DOHH2 (cell line): Measurements from ENCODE around the gene TMEM30B.
"Not testable (repeated sequence)": the region's sequence is repeated elsewhere in the genome, so short reads cannot be mapped to it uniquely, and the experiment has no call there.

Source experiments
- H3F3A ChIP-seq: fragments of 200-600 bp; sonication (generic), shearing (Covaris generic); 2 replicates; pipeline ENCODE4 v1.6.0; 2016; ENCODE audit warnings: antibody characterized with exemption, mild to moderate bottlenecking; ENCODE audit not compliant: control insufficient read depth, insufficient read depth
- H3K27ac ChIP-seq: fragments of 200-600 bp; sonication (generic); 2 replicates; pipeline ENCODE4 v1.5.1; 2014; ENCODE audit warnings: low read depth, mild to moderate bottlenecking, low read length, moderate library complexity
- H3K27me3 ChIP-seq: fragments of 200-600 bp; sonication (generic); 2 replicates; pipeline ENCODE4 v1.6.1; 2014; ENCODE audit warnings: mild to moderate bottlenecking, low read length, mixed read lengths; ENCODE audit not compliant: control insufficient read depth
- H3K36me3 ChIP-seq: fragments of 200-600 bp; sonication (generic); 2 replicates; pipeline ENCODE4 v1.6.1; 2014; ENCODE audit warnings: mild to moderate bottlenecking, low read length, moderate library complexity, mixed read lengths; ENCODE audit not compliant: control insufficient read depth
- H3K4me1 ChIP-seq: fragments of 200-600 bp; sonication (generic); 2 replicates; pipeline ENCODE4 v1.6.1; 2014; ENCODE audit warnings: mild to moderate bottlenecking, low read length, mixed read lengths; ENCODE audit not compliant: control insufficient read depth
- H3K4me2 ChIP-seq: fragments of 200-600 bp; sonication (generic); 2 replicates; pipeline ENCODE4 v1.6.0; 2014; ENCODE audit warnings: mild to moderate bottlenecking, low read length, moderate library complexity
- H3K4me3 ChIP-seq: fragments of 200-600 bp; sonication (generic); 2 replicates; pipeline ENCODE4 v1.5.1; 2014; ENCODE audit warnings: mild to moderate bottlenecking, low read length, mixed read lengths
- H3K79me2 ChIP-seq: fragments of 200-600 bp; sonication (generic); 2 replicates; pipeline ENCODE4 v1.6.1; 2014; ENCODE audit warnings: mild to moderate bottlenecking, low read length, mixed read lengths; ENCODE audit not compliant: control insufficient read depth
- H3K9me2 ChIP-seq: fragments of 200-600 bp; sonication (generic); replicated peaks from 2 replicates; pipeline ENCODE4 v1.6.1; 2014; ENCODE audit warnings: mild to moderate bottlenecking, low read length, mixed read lengths; ENCODE audit not compliant: control insufficient read depth
- H3K9me3 ChIP-seq: fragments of 200-600 bp; sonication (generic); 2 replicates; pipeline ENCODE4 v1.6.1; 2014; ENCODE audit warnings: antibody characterized with exemption, low read length, mixed read lengths; ENCODE audit not compliant: control insufficient read depth, insufficient read depth
- H4K20me1 ChIP-seq: fragments of 200-600 bp; sonication (generic); 2 replicates; pipeline ENCODE4 v1.6.0; 2014; ENCODE audit warnings: low read depth, mild to moderate bottlenecking, antibody characterized with exemption, low read length, moderate library complexity; ENCODE audit not compliant: control insufficient read depth, insufficient read depth
- EZH2phosphoT487 ChIP-seq: fragments of 200-600 bp; sonication (generic); IDR thresholded peaks from 2 replicates; pipeline ENCODE4 v1.6.1; 2017; ENCODE audit warnings: borderline replicate concordance, mild to moderate bottlenecking, antibody characterized with exemption, low read length, moderate library complexity, mixed read lengths
- TF ChIP-seq, protein P1 (sequence below): fragments of 200-600 bp; sonication (generic); IDR thresholded peaks from one replicate; pipeline ENCODE4 v1.5.1; 2014; ENCODE audit warnings: antibody characterized with exemption, mild to moderate bottlenecking, low read depth, low read length; ENCODE audit not compliant: poor library complexity, severe bottlenecking

The TMEM30B gene

DNA sequence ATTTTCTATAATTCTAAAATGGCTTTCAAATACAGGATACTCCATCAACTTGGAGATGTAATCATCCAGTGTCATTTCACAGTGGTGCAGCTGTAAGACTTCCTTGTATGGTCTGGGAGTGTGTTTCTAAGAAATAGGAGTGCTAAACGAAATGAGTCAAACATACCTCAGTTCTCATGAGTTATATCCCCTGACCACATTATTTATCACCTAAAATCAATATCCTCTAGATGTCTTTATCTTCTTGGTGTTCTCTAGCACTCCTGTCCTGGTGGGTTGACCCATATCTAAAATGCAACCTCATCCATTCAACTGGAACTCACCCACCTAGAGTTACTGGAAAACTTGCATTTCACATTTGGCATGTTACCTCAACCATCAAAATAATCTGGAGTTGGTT is 33.2 kb downstream of the TMEM30B start:
- no peak overlapping the region for H3K4me2 ChIP-seq
- H3K36me3 ChIP-seq, result no peaks in the 10 kb centered on the region
- TF ChIP-seq, protein P1, sequence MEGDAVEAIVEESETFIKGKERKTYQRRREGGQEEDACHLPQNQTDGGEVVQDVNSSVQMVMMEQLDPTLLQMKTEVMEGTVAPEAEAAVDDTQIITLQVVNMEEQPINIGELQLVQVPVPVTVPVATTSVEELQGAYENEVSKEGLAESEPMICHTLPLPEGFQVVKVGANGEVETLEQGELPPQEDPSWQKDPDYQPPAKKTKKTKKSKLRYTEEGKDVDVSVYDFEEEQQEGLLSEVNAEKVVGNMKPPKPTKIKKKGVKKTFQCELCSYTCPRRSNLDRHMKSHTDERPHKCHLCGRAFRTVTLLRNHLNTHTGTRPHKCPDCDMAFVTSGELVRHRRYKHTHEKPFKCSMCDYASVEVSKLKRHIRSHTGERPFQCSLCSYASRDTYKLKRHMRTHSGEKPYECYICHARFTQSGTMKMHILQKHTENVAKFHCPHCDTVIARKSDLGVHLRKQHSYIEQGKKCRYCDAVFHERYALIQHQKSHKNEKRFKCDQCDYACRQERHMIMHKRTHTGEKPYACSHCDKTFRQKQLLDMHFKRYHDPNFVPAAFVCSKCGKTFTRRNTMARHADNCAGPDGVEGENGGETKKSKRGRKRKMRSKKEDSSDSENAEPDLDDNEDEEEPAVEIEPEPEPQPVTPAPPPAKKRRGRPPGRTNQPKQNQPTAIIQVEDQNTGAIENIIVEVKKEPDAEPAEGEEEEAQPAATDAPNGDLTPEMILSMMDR, result no peak
- no peak for TF ChIP-seq EZH2phosphoT487
- H3K9me3 ChIP-seq, result no peaks in the 10 kb centered on the region
- no peak overlapping the region for H3K4me3 ChIP-seq
- H3K79me2 ChIP-seq, result no peaks in the 10 kb centered on the region
- H3K9me2 ChIP-seq, result no peaks in the 10 kb centered on the region
- H3F3A ChIP-seq, result no peaks in the 10 kb centered on the region
- peaks cover 8% of the 10 kb centered on the region for H3K4me1 ChIP-seq
- H3K27ac ChIP-seq, result no peak overlapping the region
- no peaks in the 10 kb centered on the region for H4K20me1 ChIP-seq
- no peaks in the 10 kb centered on the region for H3K27me3 ChIP-seq

DNA sequence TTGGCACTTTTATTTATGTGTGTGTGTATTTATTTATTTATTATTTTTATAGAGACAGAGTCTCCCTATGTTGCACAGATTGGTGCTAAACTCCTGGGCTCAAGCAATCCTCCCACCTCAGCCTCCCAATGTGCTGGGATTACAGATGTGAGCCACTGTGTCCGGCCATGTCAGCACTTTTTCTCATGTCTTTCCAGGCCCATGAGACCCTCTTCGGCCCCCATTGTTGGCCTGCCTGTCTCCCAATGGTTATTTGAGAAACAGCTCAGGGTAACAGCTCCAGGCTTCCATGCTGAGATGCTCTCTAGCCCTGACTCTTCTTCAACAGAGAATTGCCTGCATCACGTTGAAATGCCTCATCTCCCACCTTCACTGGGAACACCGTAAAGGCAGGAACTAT is 34.4 kb downstream of the TMEM30B start:
- Histone ChIP-seq H3K4me1 (no peaks in the 10 kb centered on the region), H3K27me3 (no peaks in the 10 kb centered on the region), H3K4me3 (no peak overlapping the region), H3F3A (no peaks in the 10 kb centered on the region), H3K9me2 (no peaks in the 10 kb centered on the region), H3K27ac (no peak overlapping the region), H3K4me2 (no peak overlapping the region), H4K20me1 (no peaks in the 10 kb centered on the region), H3K36me3 (no peaks in the 10 kb centered on the region), H3K9me3 (0 out of 2 replicates have a peak, but pooled peaks cover under 1% of the 10 kb centered on the region), H3K79me2 (no peaks in the 10 kb centered on the region)
- TF ChIP-seq EZH2phosphoT487, result no peak
- TF ChIP-seq, protein P1, result no peak

DNA sequence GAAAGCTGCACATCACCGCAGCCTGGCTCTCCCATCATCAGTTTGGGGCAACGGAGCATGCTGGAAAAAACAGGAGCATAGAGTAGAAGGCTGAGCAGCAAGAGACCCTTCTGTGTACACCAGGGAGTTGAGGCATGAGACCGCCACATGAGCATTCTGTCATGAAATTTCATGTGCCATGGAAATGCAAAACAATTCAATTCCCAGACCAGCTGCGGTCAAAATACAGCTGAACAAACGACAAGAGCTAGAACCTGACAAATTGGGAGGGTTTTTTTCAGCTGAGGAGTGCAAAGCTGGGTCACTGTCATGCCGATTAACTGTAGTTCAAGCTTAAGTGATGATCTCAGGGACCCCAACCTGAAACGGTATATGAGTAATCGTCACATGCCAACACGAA is 37.1 kb downstream of the TMEM30B start:
- no peaks in the 10 kb centered on the region for H3K36me3 ChIP-seq
- H3K4me1 ChIP-seq, result no peaks in the 10 kb centered on the region
- H3K4me2 ChIP-seq, result no peak overlapping the region
- H3K27me3 ChIP-seq, result no peaks in the 10 kb centered on the region
- H3K9me2 ChIP-seq, result no peaks in the 10 kb centered on the region
- no peaks in the 10 kb centered on the region for H4K20me1 ChIP-seq
- H3K27ac ChIP-seq, result no peak overlapping the region
- no peaks in the 10 kb centered on the region for H3K79me2 ChIP-seq
- peaks cover 21% of the 10 kb centered on the region for H3K9me3 ChIP-seq
- no peak for TF ChIP-seq EZH2phosphoT487
- TF ChIP-seq, protein P1, result no peak
- no peaks in the 10 kb centered on the region for H3F3A ChIP-seq
- H3K4me3 ChIP-seq, result no peak overlapping the region

DNA sequence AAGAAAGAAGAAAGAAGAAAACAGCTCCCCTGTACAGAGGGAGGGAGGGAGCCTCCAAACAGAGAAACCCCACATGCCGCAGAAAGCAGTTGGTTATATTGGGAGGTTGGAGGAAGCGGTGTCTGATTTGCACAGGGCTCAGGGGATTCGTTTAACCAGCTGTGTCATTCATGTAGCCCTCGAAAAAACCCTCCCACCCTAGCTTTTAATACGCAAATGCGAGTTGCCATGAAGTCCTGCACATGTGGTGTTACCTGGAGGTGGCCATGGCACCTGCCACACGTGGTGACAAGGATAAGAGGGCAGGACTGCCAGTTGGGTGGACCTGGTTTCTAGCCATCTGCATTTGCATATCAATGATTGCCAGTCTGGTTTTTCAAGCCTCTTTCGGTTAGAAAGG is 40.9 kb downstream of the TMEM30B start:
- Histone ChIP-seq H3K4me3 (no peak overlapping the region), H3K27ac (no peak overlapping the region)

DNA sequence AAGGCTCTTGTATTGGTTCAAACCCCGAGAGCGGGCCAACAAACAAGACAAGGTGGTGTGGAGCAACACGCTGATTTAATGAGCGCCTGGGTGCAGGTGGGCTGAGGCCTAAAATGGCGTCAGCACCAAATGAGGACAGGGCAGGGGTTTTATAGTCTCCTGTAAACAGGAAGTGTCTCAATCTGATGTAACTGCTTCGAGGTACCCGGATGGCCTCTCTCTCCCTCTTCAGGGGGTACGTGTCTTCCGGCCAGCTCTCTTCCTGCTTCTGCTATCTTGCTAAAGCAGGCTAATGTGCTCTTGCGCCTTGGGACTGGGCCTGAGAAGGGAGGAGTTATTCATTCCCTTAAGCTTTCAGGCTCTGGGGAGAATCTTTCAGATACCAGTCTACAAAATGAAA is 41.9 kb downstream of the TMEM30B start:
- not testable (repeated sequence) for H3F3A ChIP-seq, H3K4me1 ChIP-seq, H3K27me3 ChIP-seq, H3K36me3 ChIP-seq, H3K4me3 ChIP-seq, H3K79me2 ChIP-seq, H3K27ac ChIP-seq, H4K20me1 ChIP-seq, H3K9me2 ChIP-seq, H3K4me2 ChIP-seq
- peaks cover 21% of the 10 kb centered on the region for H3K9me3 ChIP-seq

More for the DNA sequence above, 40.9 kb downstream of the TMEM30B start:
- Histone ChIP-seq H3K4me1 (no peaks in the 10 kb centered on the region), H3F3A (no peaks in the 10 kb centered on the region), H3K36me3 (no peaks in the 10 kb centered on the region), H3K9me2 (no peaks in the 10 kb centered on the region), H4K20me1 (no peaks in the 10 kb centered on the region), H3K9me3 (peaks cover 21% of the 10 kb centered on the region), H3K79me2 (no peaks in the 10 kb centered on the region), H3K27me3 (no peaks in the 10 kb centered on the region), H3K4me2 (no peak overlapping the region)
- no peak for TF ChIP-seq EZH2phosphoT487
